DND-41 (cell line): Measurements from ENCODE around the gene LRP11.

ENCODE experiments used
- EZH2 ChIP-seq: IDR thresholded peaks from 3 replicates; pipeline ENCODE4 v1.6.1; 2012; ENCODE audit warnings: borderline replicate concordance, low read depth, mild to moderate bottlenecking, moderate library complexity, low read length, inconsistent platforms; ENCODE audit not compliant: severe bottlenecking
- TF ChIP-seq, protein P1 (sequence below): IDR thresholded peaks from 2 replicates; pipeline ENCODE4 v1.5.1; 2012; ENCODE audit warnings: borderline replicate concordance, low read length, moderate library complexity, mild to moderate bottlenecking; ENCODE audit not compliant: poor library complexity, severe bottlenecking; ENCODE audit errors: extremely low read depth

GRCh38 chr6:149905911-149906371 lies 41.8 kb upstream of the LRP11 start:
- TF ChIP-seq, protein P1, sequence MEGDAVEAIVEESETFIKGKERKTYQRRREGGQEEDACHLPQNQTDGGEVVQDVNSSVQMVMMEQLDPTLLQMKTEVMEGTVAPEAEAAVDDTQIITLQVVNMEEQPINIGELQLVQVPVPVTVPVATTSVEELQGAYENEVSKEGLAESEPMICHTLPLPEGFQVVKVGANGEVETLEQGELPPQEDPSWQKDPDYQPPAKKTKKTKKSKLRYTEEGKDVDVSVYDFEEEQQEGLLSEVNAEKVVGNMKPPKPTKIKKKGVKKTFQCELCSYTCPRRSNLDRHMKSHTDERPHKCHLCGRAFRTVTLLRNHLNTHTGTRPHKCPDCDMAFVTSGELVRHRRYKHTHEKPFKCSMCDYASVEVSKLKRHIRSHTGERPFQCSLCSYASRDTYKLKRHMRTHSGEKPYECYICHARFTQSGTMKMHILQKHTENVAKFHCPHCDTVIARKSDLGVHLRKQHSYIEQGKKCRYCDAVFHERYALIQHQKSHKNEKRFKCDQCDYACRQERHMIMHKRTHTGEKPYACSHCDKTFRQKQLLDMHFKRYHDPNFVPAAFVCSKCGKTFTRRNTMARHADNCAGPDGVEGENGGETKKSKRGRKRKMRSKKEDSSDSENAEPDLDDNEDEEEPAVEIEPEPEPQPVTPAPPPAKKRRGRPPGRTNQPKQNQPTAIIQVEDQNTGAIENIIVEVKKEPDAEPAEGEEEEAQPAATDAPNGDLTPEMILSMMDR = no peak
- TF ChIP-seq EZH2 = no peak
